Measurements from ENCODE around the gene FOXD4.
A peak's percentile ranks its signal among the peaks of the same experiment; 100 is the strongest.
"Not testable (repeated sequence)": the region's sequence is repeated elsewhere in the genome, so short reads cannot be mapped to it uniquely, and the experiment has no call there.

Gene FOXD4

GRCh38 chr9:117995-118467 is at the start of gene FOXD4:
Gene FOXD4, minus strand, starts transcription at chr9:118417. Its CDS starts 298 bp downstream, at chr9:118119.
- not testable (repeated sequence) for DNase-seq

DNA sequence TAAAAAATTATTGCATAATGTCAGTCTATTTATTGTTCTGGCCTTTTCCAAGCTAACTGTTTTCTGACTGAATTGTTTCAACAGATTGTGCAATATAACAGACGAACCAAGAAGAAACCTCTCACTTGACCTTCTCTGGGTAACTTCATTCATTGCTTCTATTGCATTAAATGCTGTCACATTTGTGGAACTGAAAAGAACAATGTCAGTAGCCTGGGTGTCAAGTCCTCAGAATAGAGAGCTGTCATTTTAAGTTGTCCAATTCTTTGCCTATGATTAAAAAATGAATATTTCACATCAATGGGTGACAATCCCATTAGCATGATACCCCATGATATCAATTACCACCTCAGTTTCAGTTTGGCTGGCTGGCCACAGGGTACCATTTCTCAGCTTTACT is 41.7 kb upstream of the FOXD4 start:
- not testable (repeated sequence) for DNase-seq

DNA sequence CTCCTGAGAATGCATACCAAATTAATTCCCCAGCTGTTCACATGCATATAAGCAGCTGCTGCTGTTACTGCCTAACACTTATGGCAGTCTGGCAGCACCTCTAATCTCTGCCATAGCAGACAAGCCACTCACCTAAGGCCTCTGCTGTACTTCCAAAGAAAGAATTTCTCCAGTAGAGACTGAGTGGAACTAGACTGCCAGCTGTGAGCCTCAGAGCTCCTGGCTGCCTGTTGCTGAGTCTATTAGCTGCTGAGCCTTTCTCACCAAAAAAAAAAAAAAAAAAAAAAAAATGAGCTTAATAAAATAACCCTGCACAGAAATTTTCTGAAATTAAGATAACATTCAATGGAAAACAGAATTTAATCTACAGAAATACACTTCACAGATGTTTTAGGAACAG is 33.0 kb upstream of the FOXD4 start:
- DNase-seq = not testable (repeated sequence)

DNA sequence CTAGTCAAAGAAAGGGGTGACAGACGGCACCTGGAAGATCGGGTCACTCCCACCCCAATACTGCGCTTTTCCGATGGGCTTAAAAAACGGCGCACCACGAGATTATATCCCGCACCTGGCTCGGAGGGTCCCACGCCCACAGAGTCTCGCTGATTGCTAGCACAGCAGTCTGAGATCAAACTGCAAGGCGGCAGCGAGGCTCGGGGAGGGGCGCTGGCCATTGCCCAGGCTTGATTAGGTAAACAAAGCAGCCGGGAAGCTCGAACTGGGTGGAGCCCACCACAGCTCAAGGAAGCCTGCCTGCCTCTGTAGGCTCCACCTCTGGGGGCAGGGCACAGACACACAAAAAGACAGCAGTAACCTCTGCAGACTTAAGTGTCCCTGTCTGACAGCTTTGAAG is 21.7 kb upstream of the FOXD4 start:
- DNase-seq = not testable (repeated sequence)

- peak; percentile 46 for DNase-seq
These were observed 848 bp downstream of the FOXD4 start for GRCh38 chr9:117144-117994.

GRCh38 chr9:116239-117077 is 1.8 kb downstream of the FOXD4 start:
- peak; percentile 11 for DNase-seq

GRCh38 chr9:115118-115451 is 3.1 kb downstream of the FOXD4 start:
- not testable (repeated sequence) for DNase-seq

DNA sequence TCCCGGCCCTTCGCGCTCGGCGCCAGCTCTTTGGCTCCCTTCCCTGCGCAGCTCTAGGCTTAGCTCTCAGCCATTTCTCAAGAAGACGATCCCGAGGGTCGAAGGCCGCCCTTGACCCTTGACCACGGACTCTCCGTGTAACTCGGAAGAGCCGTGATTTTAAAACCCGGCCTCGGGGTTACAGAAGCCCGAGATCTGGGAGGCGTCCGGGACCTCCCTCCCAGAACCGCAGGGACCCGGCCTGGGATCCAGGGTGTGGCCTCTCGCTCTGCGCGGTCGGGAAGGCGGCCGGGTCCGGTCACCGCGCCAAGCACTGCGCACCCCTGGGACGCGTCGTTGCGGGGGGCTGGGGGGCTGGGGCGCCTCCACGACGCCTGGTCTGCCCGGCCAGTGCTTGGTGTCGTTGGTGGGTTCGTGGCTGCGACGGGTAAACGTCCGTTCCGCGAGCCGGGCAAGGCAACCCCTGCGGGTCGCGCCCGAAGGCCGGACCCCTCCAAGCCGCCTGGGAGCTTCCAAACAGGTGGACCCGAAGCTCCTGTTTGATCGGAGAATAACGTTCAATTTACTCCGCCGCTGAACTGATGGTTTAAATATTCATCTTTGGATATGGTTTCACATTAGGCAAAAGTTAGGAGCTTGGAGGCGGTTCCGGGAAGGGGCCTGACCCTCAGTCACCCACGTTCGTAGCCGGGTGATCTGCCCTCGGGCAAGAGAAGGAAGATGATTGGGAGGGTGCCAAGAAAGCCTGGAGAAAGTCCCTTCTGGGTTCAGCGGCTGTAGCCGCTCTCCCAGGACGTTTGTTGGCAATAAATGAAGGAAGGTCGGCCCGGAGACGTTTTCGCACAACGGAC is 3.7 kb downstream of the FOXD4 start:
- DNase-seq = peak; percentile 15

DNA sequence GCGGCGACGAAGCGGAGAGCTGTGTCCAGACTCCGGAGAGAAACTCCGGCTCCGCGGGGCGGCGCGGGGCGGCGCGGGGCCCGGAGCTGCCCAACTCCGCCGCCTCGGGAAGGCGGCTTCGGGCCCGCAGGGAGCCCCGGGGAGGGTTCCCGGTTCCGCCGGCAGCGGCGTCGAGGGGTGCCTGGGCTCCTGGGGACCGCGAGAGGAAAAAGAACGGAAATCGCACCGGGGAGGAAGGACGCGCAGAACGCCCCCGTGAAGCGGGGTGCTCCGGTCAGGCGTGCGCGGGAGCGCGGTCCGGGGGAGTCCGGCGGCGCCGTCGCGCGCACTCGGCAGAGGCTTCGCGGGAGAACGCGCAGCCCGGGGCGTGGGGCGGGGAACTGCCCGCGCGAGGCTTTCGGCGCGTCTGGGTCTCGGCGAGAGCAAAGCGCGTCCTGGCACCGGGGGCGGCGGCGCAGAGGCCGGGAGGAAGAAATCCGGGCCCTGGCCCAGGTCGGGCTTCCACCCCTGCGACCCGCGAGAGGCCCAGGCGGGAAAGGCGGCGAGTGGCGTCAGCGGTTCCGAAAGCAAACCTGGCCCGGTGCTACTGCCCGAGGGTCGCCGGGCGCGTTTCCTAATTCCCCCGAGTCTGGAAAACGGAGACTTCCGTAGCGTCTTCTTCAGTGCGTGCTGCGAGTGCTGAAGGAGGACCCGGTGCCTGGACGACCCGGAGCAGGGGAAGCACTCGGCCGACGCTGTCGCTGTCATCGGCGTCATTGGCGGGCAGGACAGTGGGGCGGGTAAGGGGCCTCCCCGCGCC is 4.5 kb downstream of the FOXD4 start:
- peak; percentile 56 for DNase-seq

GRCh38 chr9:112589-113467 is 5.4 kb downstream of the FOXD4 start:
- not testable (repeated sequence) for DNase-seq

DNA sequence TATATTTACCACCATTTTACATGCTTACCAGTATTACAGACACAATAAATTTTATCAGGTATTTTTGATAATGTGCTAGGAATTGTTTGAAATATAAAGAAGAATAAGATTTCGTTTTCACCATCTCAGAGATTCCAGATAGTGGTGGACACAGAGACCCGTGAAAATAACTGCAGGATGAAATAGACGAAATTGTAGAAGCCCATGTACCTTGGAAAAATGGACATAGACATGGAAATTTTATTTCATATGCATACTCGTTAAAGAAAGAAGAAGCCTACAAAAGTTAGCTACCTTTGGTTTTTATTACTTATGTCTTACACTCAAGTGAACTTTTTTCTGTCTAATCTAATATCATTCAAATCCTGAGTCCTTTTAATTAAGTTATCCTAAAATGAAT is 7.5 kb downstream of the FOXD4 start:
- not testable (repeated sequence) for DNase-seq

- not testable (repeated sequence) for DNase-seq
These were observed 8.7 kb downstream of the FOXD4 start for GRCh38 chr9:109540-109939.

GRCh38 chr9:108742-109495 is 9.3 kb downstream of the FOXD4 start:
- DNase-seq = not testable (repeated sequence)

GRCh38 chr9:105991-106390 is 12.2 kb downstream of the FOXD4 start:
- DNase-seq = not testable (repeated sequence)

GRCh38 chr9:100430-100829 is 17.8 kb downstream of the FOXD4 start:
- not testable (repeated sequence) for DNase-seq

GRCh38 chr9:99867-100266 is 18.4 kb downstream of the FOXD4 start:
- not testable (repeated sequence) for DNase-seq

GRCh38 chr9:98775-99174 is 19.4 kb downstream of the FOXD4 start:
- not testable (repeated sequence) for DNase-seq

DNA sequence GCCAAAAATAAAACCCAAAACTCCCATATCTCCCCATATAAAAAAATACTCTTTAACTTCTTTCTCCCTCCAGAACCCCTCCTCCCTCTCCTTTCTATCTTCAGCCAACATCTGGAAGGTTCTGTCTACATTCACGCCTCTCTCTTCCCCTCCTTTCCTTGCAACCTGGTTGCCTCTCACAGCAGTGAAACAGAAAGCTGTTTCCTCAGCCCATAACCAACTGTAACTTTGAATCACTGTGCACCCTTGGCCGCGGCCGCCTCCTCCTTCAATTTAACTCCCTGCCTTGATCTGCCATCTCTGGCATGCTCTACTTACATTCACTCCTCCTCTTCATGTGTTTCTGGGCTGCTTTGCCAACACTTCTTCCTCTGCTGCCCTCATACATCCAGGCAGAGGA is 23.2 kb downstream of the FOXD4 start:
- peak; percentile 26 for DNase-seq

DNA sequence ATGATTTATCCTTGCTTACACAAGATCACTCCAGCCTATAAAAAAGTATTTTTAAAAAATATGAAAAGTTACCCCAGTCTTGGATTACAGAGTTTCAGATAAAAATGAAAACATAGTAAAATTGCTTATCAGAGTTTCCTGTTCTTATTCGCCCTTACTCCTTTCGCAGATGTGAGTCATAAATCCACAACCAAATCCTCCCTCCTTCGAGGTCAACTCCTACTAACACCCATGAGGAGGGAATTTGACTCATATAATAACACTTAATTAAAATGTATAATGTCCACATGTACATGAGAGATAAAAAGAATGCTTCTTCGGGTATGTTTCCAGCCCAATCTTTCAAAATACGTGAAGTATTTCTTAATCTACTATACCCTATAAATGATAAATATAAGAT is 23.9 kb downstream of the FOXD4 start:
- DNase-seq = not testable (repeated sequence)

DNA sequence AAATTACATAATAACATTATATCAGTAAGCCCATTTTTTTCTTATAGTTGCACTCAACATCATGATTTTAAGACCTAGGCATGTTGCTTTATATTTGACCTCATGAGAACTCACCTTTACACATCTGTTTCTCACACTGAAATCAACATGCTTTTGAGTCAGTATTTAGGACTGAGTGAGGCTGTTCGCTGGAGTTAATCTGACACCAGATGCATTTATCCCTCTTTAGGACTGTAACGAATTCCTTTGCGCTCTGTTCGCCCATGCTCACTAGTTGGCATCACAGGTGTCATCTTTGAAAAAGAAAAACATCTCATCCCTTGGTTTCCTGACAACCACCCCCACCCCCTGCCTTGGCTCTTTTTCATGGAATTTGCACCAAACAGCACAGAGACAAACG is 24.3 kb downstream of the FOXD4 start:
- not testable (repeated sequence) for DNase-seq

Measured in activated CD4-positive, alpha-beta T cell treated with anti-CD3 and anti-CD28 coated beads for 48 hours (primary cell).